Stimulated activated CD8-positive, alpha-beta memory T cell treated with anti-CD3 and anti-CD28 coated beads, Interleukin-15, amount 100 ng/mL, for 1 hour (primary cell): ENCODE measurements around the gene CA10.

ENCODE experiments used
- DNase-seq: peaks from one replicate; pipeline ENCODE4 v3.0.0-alpha.2; 2020; ENCODE audit warnings: low read depth

CA10 gene

GRCh38 chr17:51645056-51645455 lies 513.5 kb downstream of the CA10 start:
- DNase-seq: no peak

- no peak for DNase-seq
Observed at GRCh38 chr17:51643702-51644490, 514.6 kb downstream of the CA10 start.

GRCh38 chr17:51642029-51642428 lies 516.5 kb downstream of the CA10 start:
- DNase-seq: no peak

- DNase-seq: no peak
Observed at GRCh38 chr17:51640108-51640622, 518.3 kb downstream of the CA10 start.

GRCh38 chr17:51638971-51639370 lies 519.5 kb downstream of the CA10 start:
- DNase-seq: no peak

GRCh38 chr17:51636291-51636690 lies 522.2 kb downstream of the CA10 start:
- no peak for DNase-seq

- DNase-seq: no peak
Observed at GRCh38 chr17:51630101-51630671, 528.3 kb downstream of the CA10 start.

- DNase-seq: no peak
Observed at GRCh38 chr17:51629232-51629631, 529.3 kb downstream of the CA10 start.

GRCh38 chr17:51627779-51628178 lies 530.7 kb downstream of the CA10 start:
- no peak for DNase-seq

- no peak for DNase-seq
Observed at GRCh38 chr17:51618476-51618875, 540.0 kb downstream of the CA10 start.

GRCh38 chr17:51617986-51618385 lies 540.5 kb downstream of the CA10 start:
- DNase-seq: no peak

- no peak for DNase-seq
Observed at GRCh38 chr17:51613255-51613654, 545.3 kb downstream of the CA10 start.

- DNase-seq: no peak
Observed at GRCh38 chr17:51612692-51613091, 545.8 kb downstream of the CA10 start.

GRCh38 chr17:51611585-51611984 lies 546.9 kb downstream of the CA10 start:
- DNase-seq: no peak

GRCh38 chr17:51610834-51611233 lies 547.7 kb downstream of the CA10 start:
- no peak for DNase-seq

GRCh38 chr17:51610155-51610554 lies 548.4 kb downstream of the CA10 start:
- no peak for DNase-seq

GRCh38 chr17:51608251-51608933 lies 550.1 kb downstream of the CA10 start:
- DNase-seq: no peak

- DNase-seq: no peak
Observed at GRCh38 chr17:51607512-51607911, 551.0 kb downstream of the CA10 start.

GRCh38 chr17:51604299-51605020 lies 554.1 kb downstream of the CA10 start:
- DNase-seq: no peak

GRCh38 chr17:51601622-51602261 lies 556.8 kb downstream of the CA10 start:
- DNase-seq: no peak

- no peak for DNase-seq
Observed at GRCh38 chr17:51598824-51599223, 559.7 kb downstream of the CA10 start.

GRCh38 chr17:51597345-51597744 lies 561.2 kb downstream of the CA10 start:
- DNase-seq: no peak
